PC-3 (cell line): ENCODE measurements around the gene ARL9. TPM values are rescaled to one million over a fixed set of nuclear protein-coding genes. Genes with fewer than 3 reads are reported as not detected.

Source experiments
- ATAC-seq: fragments of 200-7000 bp; cut with Tn5 transposase; 2 replicates; pipeline ENCODE4 v1.9.1; 2020; ENCODE audit warnings: mild to moderate bottlenecking, moderate library complexity
- BruUV-seq: library from RNA; stranded (reverse); fragments of 400-500 nt; replicated peaks from 2 replicates; lab custom pipeline; 2021; lab: Mats Ljungman, UMichigan
- CTCF ChIA-PET: fragments of 300-600 bp; sonication (Branson Sonifier 250); formaldehyde crosslinking; loops from one replicate; lab custom pipeline; 2022; ENCODE audit warnings: antibody characterized with exemption; lab: Charles Lee
- POLR2A ChIA-PET: fragments of 300-600 bp; sonication (Branson Sonifier 250); formaldehyde crosslinking; loops from one replicate; lab custom pipeline; 2022; ENCODE audit warnings: antibody characterized with exemption; ENCODE audit not compliant: unreplicated experiment; lab: Charles Lee
- DNase-seq: peaks from one replicate; pipeline ENCODE4 v3.0.0-alpha.2; 2015
- H2AFZ ChIP-seq: fragments of 300-600 bp; sonication (generic); 2 replicates; pipeline ENCODE4 v1.6.0; 2016; ENCODE audit warnings: antibody characterized with exemption, low read length
- H3F3A ChIP-seq: fragments of 300-600 bp; sonication (generic); one replicate; pipeline ENCODE4 v1.6.0; 2017; ENCODE audit warnings: antibody characterized with exemption, low read length, control low read depth, mild to moderate bottlenecking; ENCODE audit not compliant: unreplicated experiment
- H3K27ac ChIP-seq: fragments of 300-600 bp; sonication (generic); 2 replicates; pipeline ENCODE4 v1.5.1; 2016; ENCODE audit warnings: mild to moderate bottlenecking, low read length
- H3K27me3 ChIP-seq: fragments of 300-600 bp; sonication (generic); 2 replicates; pipeline ENCODE4 v1.6.1; 2016; ENCODE audit warnings: low read length, mixed read lengths
- H3K36me3 ChIP-seq: fragments of 300-600 bp; sonication (generic); 2 replicates; pipeline ENCODE4 v1.6.1; 2016; ENCODE audit warnings: low read depth, mixed run types, low read length, mixed read lengths
- H3K4me1 ChIP-seq: fragments of 300-600 bp; sonication (generic); 2 replicates; pipeline ENCODE4 v1.5.1; 2016; ENCODE audit warnings: low read length; ENCODE audit not compliant: insufficient read depth
- H3K4me2 ChIP-seq: fragments of 300-600 bp; sonication (generic); 2 replicates; pipeline ENCODE4 v1.6.0; 2016; ENCODE audit warnings: low read length
- H3K4me3 ChIP-seq: fragments of 300-600 bp; sonication (generic); 2 replicates; pipeline ENCODE4 v1.5.1; 2016; ENCODE audit warnings: mild to moderate bottlenecking, low read length, mixed read lengths
- H3K79me2 ChIP-seq: fragments of 300-600 bp; sonication (generic); 2 replicates; pipeline ENCODE4 v1.6.1; 2017; ENCODE audit warnings: low read length, mixed read lengths
- H3K9ac ChIP-seq: fragments of 300-600 bp; sonication (generic); 2 replicates; pipeline ENCODE4 v1.6.0; 2016; ENCODE audit warnings: mild to moderate bottlenecking, low read length
- H3K9me2 ChIP-seq: fragments of 300-600 bp; sonication (generic); replicated peaks from 2 replicates; pipeline ENCODE4 v1.6.1; 2016; ENCODE audit warnings: mixed run types, low read length, mixed read lengths
- H3K9me3 ChIP-seq: fragments of 300-600 bp; sonication (generic); 2 replicates; pipeline ENCODE4 v1.6.1; 2016; ENCODE audit warnings: low read length, mixed read lengths
- H4K20me1 ChIP-seq: fragments of 300-600 bp; sonication (generic); 2 replicates; pipeline ENCODE4 v1.6.1; 2016; ENCODE audit warnings: low read length, mixed read lengths
- CTCF ChIP-seq: fragments of 300-600 bp; sonication (generic); conservative IDR thresholded peaks from 2 replicates; pipeline ENCODE4 v1.5.1; 2017; ENCODE audit warnings: antibody characterized with exemption, low read depth, mild to moderate bottlenecking, low read length
- EZH2 ChIP-seq: fragments of 300-600 bp; sonication (generic); IDR thresholded peaks from one replicate; pipeline ENCODE4 v1.6.1; 2017; ENCODE audit warnings: antibody characterized with exemption, mild to moderate bottlenecking, low read length; ENCODE audit not compliant: unreplicated experiment
- EZH2phosphoT487 ChIP-seq: fragments of 300-600 bp; sonication (generic); IDR thresholded peaks from 2 replicates; pipeline ENCODE4 v1.6.1; 2018; ENCODE audit warnings: mild to moderate bottlenecking, antibody characterized with exemption, low read length, borderline replicate concordance
- intact Hi-C: fragments of 100-400 bp; cut with micrococcal nuclease; formaldehyde crosslinking; loops from 2 replicates; pipeline ENCODE4 v1.9.0; 2023
- total RNA-seq: library from RNA; depleted of rRNA; stranded (reverse); fragments of >200 nt; gene quantifications from 2 replicates; pipeline ENCODE4 v1.2.3, GENCODE V29; 2014; rRNA removed

ARL9 gene
- total RNA-seq, 1 experiment from 2014 or later: 0.51 TPM

- Histone ChIP-seq H3K9me2 (no peaks in the 10 kb centered on the region), H3K4me1 (no peaks in the 10 kb centered on the region), H3K4me3 (no peak overlapping the region), H3K27ac (no peak overlapping the region), H3K79me2 (no peaks in the 10 kb centered on the region), H4K20me1 (no peaks in the 10 kb centered on the region), H3K4me2 (no peak overlapping the region), H3K36me3 (no peaks in the 10 kb centered on the region), H2AFZ (no peak overlapping the region), H3K9me3 (no peaks in the 10 kb centered on the region), H3F3A (no peaks in the 10 kb centered on the region), H3K27me3 (no peaks in the 10 kb centered on the region), H3K9ac (no peak overlapping the region)
- intact Hi-C loops: no loop called here
- ChIA-PET CTCF (no interaction called here), POLR2A (no interaction called here)
- ATAC-seq (no peak), DNase-seq (no peak)
- no peak for TF ChIP-seq CTCF
- no peak for TF ChIP-seq EZH2
- TF ChIP-seq EZH2phosphoT487: no peak
- BruUV-seq: no TSS peak
Measured at GRCh38 chr4:56551516-56551915, 45.9 kb downstream of the ARL9 start.

GRCh38 chr4:56552273-56552672, 46.7 kb downstream of the ARL9 start:
- Histone ChIP-seq H3K9ac (no peak overlapping the region), H3F3A (no peaks in the 10 kb centered on the region), H2AFZ (no peak overlapping the region), H3K4me1 (no peaks in the 10 kb centered on the region), H3K9me2 (no peaks in the 10 kb centered on the region), H3K4me3 (no peak overlapping the region), H3K27ac (no peak overlapping the region), H4K20me1 (no peaks in the 10 kb centered on the region), H3K27me3 (no peaks in the 10 kb centered on the region), H3K36me3 (no peaks in the 10 kb centered on the region), H3K4me2 (no peak overlapping the region), H3K79me2 (no peaks in the 10 kb centered on the region), H3K9me3 (no peaks in the 10 kb centered on the region)
- intact Hi-C loops: no loop called here
- DNase-seq: no peak
- ATAC-seq: no peak
- BruUV-seq: no TSS peak
- CTCF ChIA-PET: no interaction called here
- TF ChIP-seq CTCF: no peak
- no peak for TF ChIP-seq EZH2phosphoT487
- TF ChIP-seq EZH2: no peak
- POLR2A ChIA-PET: no interaction called here

GRCh38 chr4:56570041-56570440, 64.5 kb downstream of the ARL9 start:
- ATAC-seq (no peak; the same call in 1 of the 2 replicates), DNase-seq (peak; percentile 46)
- CTCF ChIA-PET: no interaction called here
- no TSS peak for BruUV-seq
- no peak for TF ChIP-seq CTCF
- Histone ChIP-seq H3K4me1 (no peaks in the 10 kb centered on the region), H3K27ac (no peak overlapping the region), H3K36me3 (no peaks in the 10 kb centered on the region), H3K9me3 (no peaks in the 10 kb centered on the region), H3K4me2 (no peak overlapping the region), H3F3A (no peaks in the 10 kb centered on the region), H3K9me2 (no peaks in the 10 kb centered on the region), H4K20me1 (no peaks in the 10 kb centered on the region), H3K79me2 (no peaks in the 10 kb centered on the region), H3K27me3 (no peaks in the 10 kb centered on the region), H3K9ac (no peak overlapping the region), H2AFZ (no peak overlapping the region), H3K4me3 (no peak overlapping the region)
- POLR2A ChIA-PET: interaction anchor here (0.6 kb wide), 1 partner anchor 54 kb away, joined by 4 read pairs; no protein-coding TSS in a partner anchor
- intact Hi-C loops: no loop called here

Other genes starting within 250 kb of the ARL9 start
- gene AASDH, start 118.3 kb upstream of the ARL9 start, total RNA-seq: 7.5 and 8.8 TPM in 2 replicates
- 31.7 and 35.9 TPM in 2 replicates for gene PPAT, start 70.2 kb upstream of the ARL9 start, total RNA-seq
- 160 and 172 TPM in 2 replicates for gene PAICS, start 69.5 kb upstream of the ARL9 start, total RNA-seq
- gene SRP72, start 38.2 kb upstream of the ARL9 start, total RNA-seq: 102 and 118 TPM in 2 replicates
- 0.87 TPM in 1 of 2 replicates, not detected in the other for gene HOPX, start 175.5 kb downstream of the ARL9 start, total RNA-seq